Measurements from ENCODE around the gene SYNE2. TPM values are rescaled to one million over a fixed set of nuclear protein-coding genes. Genes with fewer than 3 reads are reported as not detected.

Gene SYNE2
- total and polyA plus RNA-seq, 2 of the 8 experiments (the other 6 are each of a cell fraction or from before 2014, with no cell fraction given): 32.6 to 46.1 TPM

DNA sequence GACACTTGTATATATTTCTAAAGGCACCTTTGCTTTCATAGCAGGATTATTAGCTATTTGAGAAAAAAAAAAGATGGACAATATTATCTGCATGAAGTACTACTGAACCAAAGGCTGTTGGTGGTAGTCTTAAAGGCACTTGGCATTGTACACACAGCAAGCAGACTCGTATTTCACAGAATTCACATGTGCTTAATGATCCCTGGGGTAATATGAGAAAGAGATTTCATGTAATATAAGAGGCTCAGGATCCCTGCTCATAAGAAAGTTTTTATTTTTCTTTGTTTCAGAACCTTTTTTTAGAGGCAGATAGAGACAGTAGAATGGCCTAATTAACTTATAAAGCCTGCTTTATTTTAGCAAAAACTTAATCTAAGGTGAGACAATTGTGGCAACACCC lies 59.5 kb downstream of the SYNE2 start:
- Histone ChIP-seq H3K18ac (ENCODE audit: extremely low read depth, low read length) (no peak overlapping the region), H2AFZ (ENCODE audit: low read length) (no peak overlapping the region), H2BK20ac (ENCODE audit: low read length) (no peak overlapping the region), H3K9ac (replicated peaks in 1 of 4; ENCODE audit: extremely low read depth in 1 of 4, low read depth in 3 of 4, low read length in 3 of 4) (no peak overlapping the region), H3K4me2 (ENCODE audit: insufficient read depth in 1 of 2, low read depth in 2 of 2, low read length in 2 of 2) (no peak overlapping the region), H3K4me3 (ENCODE audit: extremely low read depth in 1 of 4, insufficient read depth in 2 of 4, low read depth in 3 of 4, low read length in 4 of 4) (no peak overlapping the region), H3K4ac (replicated peaks; ENCODE audit: insufficient read length, low read depth, low read length) (no peak overlapping the region), H4K5ac (ENCODE audit: insufficient read length, low read depth, low read length) (no peak overlapping the region), H3K23me2 (ENCODE audit: low read depth, low read length) (no peaks in the 10 kb centered on the region), H2BK5ac (ENCODE audit: low read depth, low read length) (no peak overlapping the region), H3K79me2 (ENCODE audit: control insufficient read depth in 1 of 2, insufficient read depth in 2 of 2, low read length in 2 of 2) (0 out of 4 replicates have a peak, but pooled peaks cover 0 to 1% of the 10 kb centered on the region in 2 experiments), H3K79me1 (ENCODE audit: low read depth, low read length) (no peaks in the 10 kb centered on the region), H3K27ac (ENCODE audit: low read depth, low read length) (no peak overlapping the region), H3K23ac (ENCODE audit: insufficient read length) (no peak overlapping the region), H4K20me1 (replicated peaks in 1 of 2; ENCODE audit: control insufficient read depth in 1 of 2, insufficient read depth in 2 of 2, low read length in 2 of 2) (no peaks in the 10 kb centered on the region), H2AK5ac (ENCODE audit: low read depth, low read length) (no peak overlapping the region), H3K27me3 (replicated peaks in 1 of 4; ENCODE audit: control insufficient read depth in 3 of 4, extremely low read depth in 1 of 4, insufficient read depth in 3 of 4, low read length in 3 of 4) (no peaks in the 10 kb centered on the region), H4K8ac (ENCODE audit: extremely low read depth, insufficient read depth, low read length) (no peak overlapping the region), H3K4me1 (replicated peaks in 1 of 4; ENCODE audit: control insufficient read depth in 3 of 4, insufficient read depth in 4 of 4, low read length in 3 of 4) (peaks cover 0 to 4% (median under 1%) of the 10 kb centered on the region in 4 experiments; a peak in 1 of 7 replicates), H3K9me3 (ENCODE audit: insufficient read depth in 2 of 2, low read depth in 1 of 2, low read length in 1 of 2) (no peaks in the 10 kb centered on the region), H3K36me3 (ENCODE audit: control insufficient read depth in 2 of 4, insufficient read depth in 4 of 4, low read length in 3 of 4) (no peaks in the 10 kb centered on the region; a peak in 1 of 8 replicates), H2BK12ac (ENCODE audit: low read depth, low read length) (no peak overlapping the region), H3K14ac (ENCODE audit: insufficient read length) (no peak overlapping the region), H2BK120ac (replicated peaks; ENCODE audit: low read depth, low read length) (no peak overlapping the region), H3K56ac (replicated peaks; ENCODE audit: insufficient read length, low read depth, low read length) (no peak overlapping the region), H4K91ac (replicated peaks; ENCODE audit: insufficient read length, low read length) (no peak overlapping the region), H2BK15ac (ENCODE audit: low read length) (no peak overlapping the region)
- POLR2A ChIA-PET (ENCODE audit: partially characterized antibody): no interaction called here
- FAIRE-seq: no peak
- TF ChIP-seq BRCA1 (IDR thresholded peaks at IDR 0.05; ENCODE audit: low read depth, low read length) (no peak), RAD21 (IDR thresholded peaks at IDR 0.05 in 1 of 2, conservative IDR thresholded peaks at IDR 0.05 in 1 of 2; ENCODE audit: low read depth in 2 of 2, low read length in 2 of 2) (no peak), PHF8 (conservative IDR thresholded peaks at IDR 0.05; ENCODE audit: low read depth, low read length) (no peak), POLR2AphosphoS5 (IDR thresholded peaks at IDR 0.05; ENCODE audit: low read depth, low read length) (no peak), MAFK (IDR thresholded peaks at IDR 0.05; ENCODE audit: low read depth, low read length) (no peak)
- CTCF ChIA-PET (ENCODE audit: partially characterized antibody): no interaction called here
- DNase-seq (ENCODE audit: low read depth in 1 of 2, low spot score in 2 of 2): no peak
- WGBS, 2 experiments (ENCODE audit: extremely low coverage in 1 of 2, insufficient coverage in 1 of 2, insufficient read length in 1 of 2, insufficient replicate concordance in 2 of 2, low coverage in 1 of 2, low lambda C conversion rate in 2 of 2, missing lambda C conversion rate in 1 of 2): 92% methylated on average over 1 of the region's 1 CpG; no CpG with 5 or more reads in 1 of the 2 experiments

Measured in H1 (cell line).